Stimulated activated CD4-positive, alpha-beta T cell treated with anti-CD3 and anti-CD28 coated beads, Interleukin-1b, Interleukin-23, amount 100 ng/mL, for 1 hour (primary cell): ENCODE results near the gene PTGR1.

Experiments used
- DNase-seq, 2 donors: peaks; one replicate each; pipeline ENCODE4 v3.0.0-alpha.2; 2020; ENCODE audit warnings: low read depth in 2 of 2

Gene PTGR1

GRCh38 chr9:111542497-111543254 lies 56.8 kb downstream of the PTGR1 start:
- DNase-seq, result no peak

- no peak for DNase-seq
Observed at GRCh38 chr9:111533099-111533790, 66.2 kb downstream of the PTGR1 start.

- DNase-seq, result no peak
Observed at GRCh38 chr9:111531716-111532115, 67.7 kb downstream of the PTGR1 start.

- DNase-seq, result no peak
Observed at GRCh38 chr9:111529787-111530186, 69.7 kb downstream of the PTGR1 start.

GRCh38 chr9:111527347-111527746 lies 72.1 kb downstream of the PTGR1 start:
- DNase-seq, result no peak

- DNase-seq, result peak; percentile 39 to 40
Observed at GRCh38 chr9:111525056-111525977, 74.1 kb downstream of the PTGR1 start, which contains the start of gene ZNF483. TSS of gene ZNF483 (plus strand) at chr9:111525179. CDS start at chr9:111527396, 2,217 bp downstream.

- DNase-seq, result no peak
Observed at GRCh38 chr9:111524731-111525055, 74.8 kb downstream of the PTGR1 start.

- DNase-seq, result no peak
Observed at GRCh38 chr9:111516061-111516465, 83.4 kb downstream of the PTGR1 start.

- DNase-seq, result no peak
Observed at GRCh38 chr9:111514967-111515366, 84.5 kb downstream of the PTGR1 start.
